ENCODE measurements around the gene PAMR1. TPM values are rescaled to one million over a fixed set of nuclear protein-coding genes. Genes with fewer than 3 reads are reported as not detected.

The PAMR1 gene
- total and polyA plus RNA-seq, 9 of the 15 experiments (the other 6 are each of a cell fraction or from before 2014, with no cell fraction given) = not detected

DNA sequence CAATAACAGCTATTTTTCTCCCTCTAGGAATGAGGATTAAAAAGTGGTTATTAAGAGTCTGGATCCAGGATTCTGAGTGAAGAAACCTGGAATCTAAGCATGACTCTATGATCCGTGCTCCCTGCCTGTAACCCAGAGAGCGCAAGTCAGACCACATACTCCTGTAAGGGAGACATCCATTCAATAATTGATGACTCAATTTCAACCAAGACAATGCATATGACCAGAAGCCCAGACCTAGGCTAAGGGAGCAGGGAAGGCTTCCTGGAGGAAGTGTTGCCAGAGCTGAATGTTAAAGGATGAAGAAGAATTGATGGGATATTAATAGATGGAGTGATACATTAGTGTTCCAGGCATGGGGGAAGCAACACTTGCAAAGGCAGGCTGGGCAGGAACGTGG lies 13.8 kb upstream of the PAMR1 start:
- WGBS (ENCODE audit: insufficient coverage, low coverage, missing lambda C conversion rate) = 2% methylated on average over 3 of the region's 3 CpGs
- in situ Hi-C loops (cut with MboI) = no loop called here
- Histone ChIP-seq H3K9ac (ENCODE audit: insufficient read depth in 1 of 2, low read depth in 2 of 2, low read length in 2 of 2) (no peak overlapping the region), H3K9me3 (replicated peaks; ENCODE audit: control insufficient read depth, insufficient read depth, low read depth, low read length) (no peaks in the 10 kb centered on the region), H3K36me3 (ENCODE audit: control insufficient read depth, insufficient read depth, low read length) (no peaks in the 10 kb centered on the region), H3K27me3 (ENCODE audit: control insufficient read depth in 2 of 2, insufficient read depth in 2 of 2, low read length in 2 of 2) (peaks cover 0 to 10% of the 10 kb centered on the region in 2 experiments; a peak in 3 of 5 replicates), H3K79me2 (ENCODE audit: control insufficient read depth, insufficient read depth, low read length) (no peaks in the 10 kb centered on the region), H3K27ac (ENCODE audit: extremely low read depth, low read depth, low read length) (no peak overlapping the region), H3K4me2 (ENCODE audit: insufficient read depth, low read length) (no peak overlapping the region), H4K20me1 (replicated peaks; ENCODE audit: control insufficient read depth, insufficient read depth, low read length) (no peaks in the 10 kb centered on the region), H3K4me1 (replicated peaks in 1 of 2; ENCODE audit: control insufficient read depth in 2 of 2, insufficient read depth in 2 of 2, low read length in 2 of 2) (no peaks in the 10 kb centered on the region), H3K4me3 (no peak overlapping the region), H3K9me1 (ENCODE audit: control insufficient read depth, insufficient read depth, low read length) (no peaks in the 10 kb centered on the region), H2AFZ (ENCODE audit: low read depth, low read length) (no peak overlapping the region)
- no TSS peak for BruUV-seq (replicated peaks)
- CTCF ChIA-PET (ENCODE audit: low intra/inter-chr PET ratio) = no interaction called here
- POLR2A ChIA-PET = no interaction called here
- ATAC-seq = no peak
- intact Hi-C loops (cut with micrococcal nuclease) = no loop called here
- no peak for DNase-seq (ENCODE audit: extremely low read depth in 1 of 4, low spot score in 3 of 4)
- no peak for FAIRE-seq
- no peak for TF ChIP-seq ELF4 (CRISPR knock-in tag; IDR thresholded peaks at IDR 0.05)
- TF ChIP-seq HNRNPK (IDR thresholded peaks at IDR 0.05; ENCODE audit: low read depth, low read length, poor library complexity, severe bottlenecking) = no peak
- TF ChIP-seq NFXL1 (CRISPR knock-in tag; IDR thresholded peaks at IDR 0.05) = no peak
- no peak for TF ChIP-seq BRF1 (IDR thresholded peaks at IDR 0.05; ENCODE audit: borderline replicate concordance, extremely low read depth, insufficient read length)
- TF ChIP-seq, protein P1, sequence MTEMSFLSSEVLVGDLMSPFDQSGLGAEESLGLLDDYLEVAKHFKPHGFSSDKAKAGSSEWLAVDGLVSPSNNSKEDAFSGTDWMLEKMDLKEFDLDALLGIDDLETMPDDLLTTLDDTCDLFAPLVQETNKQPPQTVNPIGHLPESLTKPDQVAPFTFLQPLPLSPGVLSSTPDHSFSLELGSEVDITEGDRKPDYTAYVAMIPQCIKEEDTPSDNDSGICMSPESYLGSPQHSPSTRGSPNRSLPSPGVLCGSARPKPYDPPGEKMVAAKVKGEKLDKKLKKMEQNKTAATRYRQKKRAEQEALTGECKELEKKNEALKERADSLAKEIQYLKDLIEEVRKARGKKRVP (CRISPR knock-in tag; IDR thresholded peaks at IDR 0.05) = no peak
- no peak for TF ChIP-seq PPARD (CRISPR knock-in tag; IDR thresholded peaks at IDR 0.05)
- no peak for TF ChIP-seq HMG20A (CRISPR knock-in tag; conservative IDR thresholded peaks at IDR 0.05)
- TF ChIP-seq CBFA2T2 (conservative IDR thresholded peaks at IDR 0.05) = no peak
- TF ChIP-seq NFE2L1 (tag; IDR thresholded peaks at IDR 0.05; ENCODE audit: borderline replicate concordance, low read depth) = no peak
- no peak for TF ChIP-seq ETS1 (conservative IDR thresholded peaks at IDR 0.05; ENCODE audit: control insufficient read depth, low read depth, low read length)
- TF ChIP-seq GTF2A2 (tag; IDR thresholded peaks at IDR 0.05) = no peak
- TF ChIP-seq ZNF143 (CRISPR knock-in tag; IDR thresholded peaks at IDR 0.05) = no peak
- no peak for TF ChIP-seq ESRRA (IDR thresholded peaks at IDR 0.05; ENCODE audit: borderline replicate concordance, low read depth)
- no peak for TF ChIP-seq HDAC2 (IDR thresholded peaks at IDR 0.05)
- no peak for TF ChIP-seq XRCC5 (IDR thresholded peaks at IDR 0.05; ENCODE audit: low read depth, low read length)
- TF ChIP-seq, protein P2, sequence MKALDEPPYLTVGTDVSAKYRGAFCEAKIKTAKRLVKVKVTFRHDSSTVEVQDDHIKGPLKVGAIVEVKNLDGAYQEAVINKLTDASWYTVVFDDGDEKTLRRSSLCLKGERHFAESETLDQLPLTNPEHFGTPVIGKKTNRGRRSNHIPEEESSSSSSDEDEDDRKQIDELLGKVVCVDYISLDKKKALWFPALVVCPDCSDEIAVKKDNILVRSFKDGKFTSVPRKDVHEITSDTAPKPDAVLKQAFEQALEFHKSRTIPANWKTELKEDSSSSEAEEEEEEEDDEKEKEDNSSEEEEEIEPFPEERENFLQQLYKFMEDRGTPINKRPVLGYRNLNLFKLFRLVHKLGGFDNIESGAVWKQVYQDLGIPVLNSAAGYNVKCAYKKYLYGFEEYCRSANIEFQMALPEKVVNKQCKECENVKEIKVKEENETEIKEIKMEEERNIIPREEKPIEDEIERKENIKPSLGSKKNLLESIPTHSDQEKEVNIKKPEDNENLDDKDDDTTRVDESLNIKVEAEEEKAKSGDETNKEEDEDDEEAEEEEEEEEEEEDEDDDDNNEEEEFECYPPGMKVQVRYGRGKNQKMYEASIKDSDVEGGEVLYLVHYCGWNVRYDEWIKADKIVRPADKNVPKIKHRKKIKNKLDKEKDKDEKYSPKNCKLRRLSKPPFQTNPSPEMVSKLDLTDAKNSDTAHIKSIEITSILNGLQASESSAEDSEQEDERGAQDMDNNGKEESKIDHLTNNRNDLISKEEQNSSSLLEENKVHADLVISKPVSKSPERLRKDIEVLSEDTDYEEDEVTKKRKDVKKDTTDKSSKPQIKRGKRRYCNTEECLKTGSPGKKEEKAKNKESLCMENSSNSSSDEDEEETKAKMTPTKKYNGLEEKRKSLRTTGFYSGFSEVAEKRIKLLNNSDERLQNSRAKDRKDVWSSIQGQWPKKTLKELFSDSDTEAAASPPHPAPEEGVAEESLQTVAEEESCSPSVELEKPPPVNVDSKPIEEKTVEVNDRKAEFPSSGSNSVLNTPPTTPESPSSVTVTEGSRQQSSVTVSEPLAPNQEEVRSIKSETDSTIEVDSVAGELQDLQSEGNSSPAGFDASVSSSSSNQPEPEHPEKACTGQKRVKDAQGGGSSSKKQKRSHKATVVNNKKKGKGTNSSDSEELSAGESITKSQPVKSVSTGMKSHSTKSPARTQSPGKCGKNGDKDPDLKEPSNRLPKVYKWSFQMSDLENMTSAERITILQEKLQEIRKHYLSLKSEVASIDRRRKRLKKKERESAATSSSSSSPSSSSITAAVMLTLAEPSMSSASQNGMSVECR (CRISPR knock-in tag; IDR thresholded peaks at IDR 0.05) = no peak
- TF ChIP-seq LEF1 (IDR thresholded peaks at IDR 0.05) = no peak

All from K562 (cell line).